Ishikawa (cell line): ENCODE measurements around the gene LRRC10.

Experiments
- CEBPB ChIP-seq: IDR thresholded peaks from 2 replicates; pipeline ENCODE4 v1.6.1; 2012
- CREB1 ChIP-seq: IDR thresholded peaks from 2 replicates; pipeline ENCODE4 v1.6.1; 2012; ENCODE audit warnings: low read depth
- EGR1 ChIP-seq: IDR thresholded peaks from 2 replicates; pipeline ENCODE4 v1.6.1; 2012
- EP300 ChIP-seq: IDR thresholded peaks from 2 replicates; pipeline ENCODE4 v1.6.1; 2012; ENCODE audit warnings: borderline replicate concordance
- FOXM1 ChIP-seq: IDR thresholded peaks from 2 replicates; pipeline ENCODE4 v1.6.1; 2012; ENCODE audit warnings: low read depth, borderline replicate concordance
- MAX ChIP-seq: IDR thresholded peaks from 2 replicates; pipeline ENCODE4 v1.6.1; 2012
- RAD21 ChIP-seq: IDR thresholded peaks from 2 replicates; pipeline ENCODE4 v1.6.1; 2012; ENCODE audit warnings: low read depth
- REST ChIP-seq: IDR thresholded peaks from 2 replicates; pipeline ENCODE4 v1.6.1; 2012; ENCODE audit warnings: low read depth, mild to moderate bottlenecking
- TAF1 ChIP-seq: IDR thresholded peaks from 2 replicates; pipeline ENCODE4 v1.6.1; 2012; ENCODE audit warnings: low read depth, mild to moderate bottlenecking
- TCF12 ChIP-seq: IDR thresholded peaks from 2 replicates; pipeline ENCODE4 v1.6.1; 2012; ENCODE audit warnings: low read depth
- USF1 ChIP-seq: IDR thresholded peaks from 2 replicates; pipeline ENCODE4 v1.6.1; 2012
- YY1 ChIP-seq: IDR thresholded peaks from 2 replicates; pipeline ENCODE4 v1.6.1; 2012; ENCODE audit warnings: low read depth

GRCh38 chr12:69655616-69656340, 45.1 kb upstream of the LRRC10 start:
- no peak for TF ChIP-seq RAD21
- peak; percentile 53; the same call in 1 of the 2 replicates for TF ChIP-seq EP300
- no peak for TF ChIP-seq FOXM1
- TF ChIP-seq CREB1, result no peak
- TF ChIP-seq MAX, result peak; percentile 50
- TF ChIP-seq YY1, result no peak
- no peak for TF ChIP-seq REST
- TF ChIP-seq TCF12, result no peak
- no peak for TF ChIP-seq CEBPB
- no peak for TF ChIP-seq USF1
- no peak for TF ChIP-seq TAF1
- TF ChIP-seq EGR1, result no peak
